Gastroesophageal sphincter (tissue), 3 donors: ENCODE data around the gene ELP4.

ENCODE experiments used
- CTCF ChIP-seq, 4 experiments: fragments of 200-600 bp in 2 of 4; fragments of 450-650 bp in 2 of 4; sonication (generic) in 1 of 4; IDR thresholded peaks; one replicate each; pipeline ENCODE4 v1.5.1; 2017 to 2019; ENCODE audit warnings: antibody characterized with exemption in 4 of 4, mild to moderate bottlenecking in 2 of 4, moderate library complexity in 2 of 4
- POLR2AphosphoS5 ChIP-seq: sonication (generic); formaldehyde crosslinking; IDR thresholded peaks from one replicate; pipeline ENCODE4 v1.6.1; 2017; ENCODE audit warnings: antibody characterized with exemption

GRCh38 chr11:31824879-31825837 lies 315.6 kb downstream of the ELP4 start:
- TF ChIP-seq POLR2AphosphoS5 (no peak), CTCF (IDR thresholded peaks at IDR 0.05) (no peak)
